HG03469 (cell line): Measurements from ENCODE around the gene NAA20.

Source experiments
- ATAC-seq: cut with Tn5 transposase; IDR thresholded peaks from one replicate; pipeline ENCODE4 v1.9.1; 2021; ENCODE audit warnings: mild to moderate bottlenecking, moderate library complexity, moderate number of reproducible peaks; ENCODE audit not compliant: unreplicated experiment

The NAA20 gene

DNA sequence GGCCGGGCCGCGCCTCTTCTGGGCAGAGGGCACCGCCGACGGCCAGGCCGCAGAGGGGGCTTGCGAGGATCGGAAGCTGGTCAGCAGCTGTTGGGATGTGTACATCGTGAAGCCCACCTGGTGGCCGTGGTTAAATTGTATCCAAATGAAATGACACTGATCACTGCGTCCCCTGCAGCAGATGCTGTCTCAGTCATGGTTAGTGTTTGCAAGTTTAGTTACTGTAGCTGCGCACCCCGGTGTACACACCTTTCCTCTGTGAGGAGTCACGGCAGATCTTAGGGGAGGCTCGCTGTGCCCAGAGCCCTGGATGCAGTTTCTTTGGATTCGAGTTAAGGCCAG, 653 bp downstream of the NAA20 start:
- no peak for ATAC-seq

DNA sequence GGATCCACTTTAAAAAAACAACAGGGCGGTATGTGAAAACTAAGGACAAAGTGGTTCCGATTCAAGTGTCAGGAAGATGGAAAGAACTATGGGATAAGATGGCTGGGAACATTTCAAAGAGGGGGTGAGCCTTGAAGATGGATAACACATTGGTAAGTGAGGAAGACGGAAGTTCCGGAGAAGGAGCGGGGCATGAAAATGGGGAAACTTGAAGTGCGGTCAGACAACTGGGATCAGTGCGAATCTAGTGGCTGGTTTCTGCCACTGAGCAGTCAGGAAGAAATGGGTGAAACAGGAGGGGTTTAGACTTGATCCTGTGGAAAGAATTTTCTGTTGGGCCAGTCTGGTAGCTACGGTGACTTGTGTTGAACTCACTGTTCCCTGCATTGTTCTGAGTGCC, 1.2 kb downstream of the NAA20 start:
- ATAC-seq, result no peak

DNA sequence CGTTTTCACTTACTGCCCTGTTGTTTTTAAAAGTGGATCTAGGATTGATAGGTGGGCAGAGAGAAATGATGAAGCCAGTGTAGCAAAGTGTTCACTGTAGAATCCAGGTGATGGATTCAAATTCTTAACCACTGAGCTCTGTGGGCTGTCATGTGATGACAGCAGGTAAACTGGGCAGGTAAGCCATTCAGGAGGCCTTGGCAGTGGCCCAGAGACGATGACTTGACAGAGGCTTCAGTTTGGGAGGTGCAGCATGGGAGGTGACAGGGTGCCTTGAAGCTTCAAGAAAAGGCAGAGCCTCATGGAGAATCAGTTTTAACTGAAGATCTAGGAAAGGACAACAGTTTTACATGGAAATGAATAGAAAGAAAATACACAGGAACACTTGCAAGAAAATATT, 2.0 kb downstream of the NAA20 start:
- ATAC-seq, result no peak

DNA sequence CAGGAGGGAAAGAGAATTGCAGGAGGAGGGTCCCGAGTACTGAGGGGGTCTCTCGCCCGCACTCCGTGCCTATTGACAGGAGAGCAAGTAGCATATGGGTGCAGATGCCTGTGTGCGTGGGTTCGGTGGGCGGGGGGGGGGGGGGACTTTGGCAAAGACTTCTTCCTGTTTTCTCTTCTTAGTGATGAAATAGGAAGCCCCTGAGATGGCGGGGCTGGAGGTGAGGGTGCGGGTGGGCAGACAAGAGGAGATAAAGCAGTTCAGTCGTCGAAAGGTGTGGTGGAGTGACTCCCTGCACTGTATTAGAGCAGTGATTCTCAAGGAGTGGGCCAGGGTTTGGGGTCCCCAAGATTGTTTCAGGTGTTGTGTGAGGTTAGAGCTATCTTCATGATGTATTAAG, 3.7 kb downstream of the NAA20 start:
- ATAC-seq, result no peak

DNA sequence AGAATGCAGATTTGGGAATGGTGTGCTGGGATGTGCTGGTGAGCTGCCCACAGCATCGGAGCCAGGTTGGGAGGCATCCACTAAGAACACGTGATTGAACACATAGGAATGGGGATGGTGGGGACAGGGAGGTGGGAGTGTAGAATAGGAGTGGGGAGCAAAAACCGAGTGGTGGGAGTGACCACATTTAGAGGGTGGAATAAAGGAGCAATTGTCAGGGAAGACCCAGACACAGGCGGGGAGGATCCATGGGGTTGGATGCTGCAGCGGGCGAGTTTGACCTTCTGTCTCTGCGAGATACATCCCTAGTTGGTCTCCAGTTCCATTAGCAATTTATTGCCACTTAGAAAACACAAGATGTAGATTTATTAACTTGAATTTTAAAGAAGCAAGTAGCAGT, 4.7 kb downstream of the NAA20 start:
- no peak for ATAC-seq

DNA sequence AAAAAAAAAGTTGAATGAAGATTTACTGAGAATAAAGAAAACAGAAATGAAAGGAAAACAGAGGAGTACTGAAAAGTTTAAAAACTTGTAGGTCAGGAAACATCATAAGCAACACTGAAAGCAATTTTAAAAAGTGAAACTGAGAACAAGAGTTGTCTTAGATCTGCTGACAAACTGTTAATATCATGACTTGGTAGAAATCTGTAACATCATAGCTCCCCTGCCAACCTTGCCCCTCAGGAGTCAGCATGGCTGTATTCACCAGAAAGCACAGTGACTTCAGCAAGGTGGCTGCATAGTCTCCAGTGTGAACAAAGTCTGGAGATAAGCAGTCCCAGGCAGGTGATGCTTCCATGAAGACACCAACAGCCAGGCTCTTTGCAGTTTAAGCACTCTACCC, 5.3 kb downstream of the NAA20 start:
- ATAC-seq, result peak; percentile 57

DNA sequence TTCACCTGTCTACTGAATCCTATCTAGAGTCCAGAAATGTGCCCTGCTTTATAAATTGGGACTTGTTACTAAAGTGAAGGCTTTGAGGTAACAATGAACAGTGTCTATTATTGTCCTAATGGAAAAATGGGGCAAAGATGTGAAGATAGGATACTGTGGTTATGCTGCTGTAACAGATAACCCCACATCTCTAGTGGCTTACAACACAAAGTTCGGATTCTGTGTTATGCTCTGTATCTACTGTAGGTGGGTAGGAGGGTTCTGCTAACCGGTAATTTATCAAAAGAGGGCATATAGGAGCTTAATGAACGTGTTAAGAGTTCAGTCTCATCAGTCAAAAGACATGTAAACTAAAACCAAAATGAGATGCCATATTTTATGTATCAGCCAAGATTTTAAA, 6.2 kb downstream of the NAA20 start:
- no peak for ATAC-seq

DNA sequence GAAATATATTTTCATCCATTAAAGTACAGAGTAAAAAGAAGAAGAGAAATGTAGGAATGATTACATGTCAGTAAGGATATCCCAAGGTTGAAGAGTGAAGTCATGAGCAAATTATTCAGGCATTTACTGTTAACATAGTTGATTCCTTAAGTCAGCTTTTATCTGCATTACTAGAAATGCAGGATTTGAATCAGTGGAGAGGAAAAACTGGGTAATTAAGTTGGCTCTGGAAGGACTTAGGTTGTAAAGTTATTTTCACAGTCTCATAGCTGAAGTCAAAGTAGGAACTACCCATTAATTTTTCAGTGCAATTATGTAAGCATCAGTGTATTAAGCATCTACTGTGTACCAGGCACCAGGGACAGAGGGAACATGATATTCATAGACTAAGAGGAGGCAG, 7.8 kb downstream of the NAA20 start:
- ATAC-seq, result no peak

DNA sequence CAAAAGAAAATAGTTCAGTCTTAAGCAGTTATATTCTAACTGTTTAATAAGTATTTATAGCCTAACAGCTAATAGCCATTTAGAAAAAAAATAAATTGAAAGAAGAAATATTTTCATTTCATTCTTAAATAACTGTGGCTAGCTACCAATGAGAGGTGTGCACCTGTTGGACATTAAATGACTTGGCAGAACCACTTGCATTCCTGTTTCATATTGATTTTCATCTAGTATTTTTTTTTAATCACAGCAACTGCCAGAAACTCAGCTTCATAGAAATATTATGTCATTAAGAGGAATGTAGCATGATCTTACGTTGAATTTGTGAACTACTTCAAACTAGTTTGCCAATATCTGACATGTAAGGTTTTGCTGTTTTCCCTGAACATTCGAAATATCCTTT, 10.1 kb downstream of the NAA20 start:
- ATAC-seq, result no peak

DNA sequence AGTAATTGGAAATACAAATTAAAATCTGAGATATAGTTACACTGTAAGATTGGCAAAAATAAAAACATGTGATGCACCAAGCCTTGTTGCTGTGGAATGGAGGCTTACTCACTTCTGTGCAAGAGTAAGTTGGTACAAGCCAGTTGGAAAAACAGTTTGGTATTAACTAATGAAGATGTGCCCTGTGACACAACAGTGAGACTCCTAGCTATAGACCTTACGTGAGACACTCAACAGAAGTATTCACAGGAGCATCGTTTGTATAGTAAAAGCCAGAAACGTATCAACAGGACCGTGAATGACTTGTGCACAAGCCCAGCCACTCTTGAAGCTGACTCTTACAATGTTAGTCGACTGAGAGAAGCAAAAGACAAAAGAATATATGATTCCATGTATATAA, 14.6 kb downstream of the NAA20 start:
- ATAC-seq, result no peak

DNA sequence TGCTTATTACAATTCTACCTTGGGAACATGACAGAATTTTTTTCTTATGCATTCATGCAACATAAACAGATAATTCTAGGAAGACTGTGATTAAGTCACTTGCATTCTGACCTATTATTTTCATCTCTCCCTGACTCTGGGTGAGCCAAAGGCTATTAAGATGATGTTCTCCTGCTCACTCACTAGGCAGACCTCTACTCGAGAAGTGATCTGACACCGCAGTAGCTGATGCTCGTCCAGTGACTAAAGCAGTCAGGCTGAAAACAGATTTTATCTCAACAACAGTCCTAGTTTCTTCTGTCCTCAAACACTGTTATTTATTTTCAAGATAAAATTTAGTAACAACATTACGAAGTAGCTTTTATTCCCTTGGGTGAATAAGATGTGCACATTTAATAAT, 17.3 kb downstream of the NAA20 start:
- ATAC-seq, result no peak

DNA sequence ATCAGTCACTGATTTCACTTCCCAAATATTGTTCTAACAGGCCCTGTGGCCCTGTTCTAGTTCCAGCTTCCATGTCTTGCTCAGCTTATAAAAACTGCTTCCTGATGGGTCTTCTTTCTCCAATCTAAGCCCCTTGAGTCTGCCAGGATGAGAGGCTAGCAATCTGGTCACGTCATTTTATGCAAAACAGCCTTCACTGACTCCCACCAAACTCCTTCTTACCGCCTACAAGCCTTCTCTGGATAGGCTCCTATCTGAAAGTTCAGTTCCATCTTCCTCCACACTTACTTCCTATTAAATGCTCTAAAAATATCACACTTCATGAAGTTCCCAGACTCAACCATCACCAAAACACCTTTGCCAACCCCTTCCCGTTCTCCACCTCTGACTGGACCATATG, 19.6 kb downstream of the NAA20 start:
- no peak for ATAC-seq

DNA sequence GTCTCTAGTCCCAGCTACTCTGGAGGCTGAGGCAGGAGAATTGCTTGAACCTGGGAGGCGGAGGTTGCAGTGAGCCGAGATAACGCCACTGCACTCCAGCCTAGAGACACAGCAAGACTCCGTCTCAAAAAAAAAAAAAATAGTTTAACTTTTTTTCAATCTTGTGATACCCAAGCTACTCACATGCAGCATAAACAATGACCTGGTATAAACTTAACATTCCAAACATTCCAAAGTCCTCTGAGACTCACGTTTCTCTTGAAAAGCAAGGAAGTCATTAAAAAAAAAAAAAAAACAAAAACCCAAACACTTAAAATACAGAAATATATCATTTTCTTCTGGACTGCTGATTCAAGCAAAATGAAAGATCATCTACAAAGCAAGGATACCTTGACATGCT, 20.8 kb downstream of the NAA20 start:
- ATAC-seq, result no peak

DNA sequence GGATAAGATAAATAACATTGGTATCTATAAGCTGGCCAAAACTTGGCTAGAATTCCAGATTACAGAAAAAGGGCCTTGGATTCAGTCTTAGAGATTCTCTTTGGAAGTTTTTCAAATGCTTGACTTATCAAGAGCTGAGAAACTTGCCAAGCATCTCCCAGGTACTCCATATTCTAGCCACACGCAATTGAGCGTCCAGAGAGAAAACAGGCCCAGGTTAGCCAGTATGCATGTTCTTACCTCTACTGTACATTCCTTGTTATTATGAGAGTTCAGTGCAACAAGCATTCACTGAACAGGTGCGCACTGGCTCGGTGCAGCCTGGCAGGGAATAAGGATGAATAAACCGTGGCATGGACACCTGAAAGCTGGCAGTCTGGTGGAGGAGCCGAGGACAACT, 21.4 kb downstream of the NAA20 start:
- no peak for ATAC-seq

DNA sequence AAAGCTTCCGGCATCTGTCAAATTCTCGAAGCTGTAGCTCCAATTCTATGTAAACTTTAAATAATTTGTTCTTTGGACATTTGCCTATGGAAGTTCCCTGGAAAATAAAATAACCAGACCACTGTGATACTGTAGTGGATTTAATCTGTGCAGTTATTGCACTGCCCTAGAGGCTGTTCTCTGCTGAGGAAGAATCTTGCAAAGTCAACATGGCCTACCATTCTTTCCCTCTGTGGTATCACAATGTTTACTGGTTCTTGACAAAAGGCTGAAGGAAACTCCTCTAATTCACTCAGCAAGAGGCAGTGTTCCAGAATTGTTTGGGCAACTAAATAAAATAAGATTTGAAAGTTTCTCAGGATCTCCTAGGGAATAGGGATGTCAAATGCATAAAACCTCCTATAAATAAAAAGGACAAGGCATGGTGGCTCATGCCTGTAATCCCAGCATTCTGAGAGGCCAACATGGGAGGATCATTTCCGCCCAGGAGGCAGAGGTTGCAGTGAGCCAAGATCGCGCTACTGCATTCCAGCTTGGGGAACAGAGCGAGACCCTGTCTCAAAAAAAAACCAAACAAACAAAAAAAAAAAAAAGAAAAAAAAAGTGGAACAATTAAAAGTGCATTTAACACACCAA, 22.7 kb downstream of the NAA20 start:
- ATAC-seq, result no peak

DNA sequence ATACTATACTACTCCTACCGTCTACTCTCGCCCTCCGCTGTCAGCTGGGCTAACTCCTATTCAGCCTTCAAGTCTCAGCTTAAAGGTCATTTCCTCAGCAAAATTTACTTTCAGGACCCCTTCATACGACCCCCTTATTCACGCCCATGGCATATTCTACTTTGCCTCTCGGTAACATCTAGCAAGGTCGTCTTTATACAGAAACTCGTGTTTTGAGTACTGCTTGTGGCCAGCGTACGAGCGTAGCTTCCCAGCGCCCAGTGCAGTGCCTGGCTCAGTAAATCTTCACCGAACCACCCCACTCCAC, 34.6 kb downstream of the NAA20 start:
- ATAC-seq, result no peak

DNA sequence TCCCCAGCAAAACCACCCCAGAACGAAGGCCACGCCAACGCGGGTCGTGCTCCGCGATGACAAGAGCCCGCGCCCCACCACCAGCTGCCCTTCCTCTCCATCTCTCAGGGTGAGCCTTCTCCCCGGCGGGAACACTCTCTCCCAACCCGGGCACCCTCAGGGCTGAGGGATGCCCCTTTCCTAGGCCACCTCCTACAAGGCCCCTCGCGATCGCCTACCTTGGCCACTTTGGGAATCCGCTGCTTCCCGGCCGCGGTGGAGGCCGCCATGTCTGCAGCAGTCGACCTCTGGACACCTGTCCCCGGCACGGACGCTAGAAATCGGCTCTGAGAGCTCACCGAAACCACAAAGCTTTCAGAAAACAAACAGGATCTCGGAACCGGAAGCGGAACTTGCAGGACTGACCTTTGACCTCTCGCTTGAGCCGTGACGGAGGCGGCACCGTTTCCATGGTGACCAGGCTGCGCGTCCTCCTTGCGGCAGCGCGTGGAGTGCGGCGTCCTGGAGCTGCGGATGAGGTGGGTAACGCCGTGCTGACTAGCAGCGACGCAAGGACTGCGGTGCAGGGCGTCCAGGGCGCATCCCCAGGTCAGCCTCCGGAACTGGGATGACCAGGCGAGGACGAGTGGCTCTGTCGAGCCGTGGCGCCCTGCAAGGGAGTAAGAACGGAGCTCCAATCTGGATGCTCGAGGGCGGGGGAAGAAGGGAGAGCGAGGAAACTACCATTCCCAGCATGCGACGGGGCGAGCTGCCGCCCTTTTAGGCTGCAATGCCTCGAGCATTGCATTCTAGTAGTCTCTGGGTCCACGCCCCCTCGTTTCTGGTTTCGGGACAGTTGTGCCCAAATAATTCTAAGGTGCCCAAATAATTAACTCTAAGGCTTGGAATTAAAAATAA, 35.2 kb downstream of the NAA20 start, which contains the start of the genes CFAP61 and CRNKL1:
Gene CFAP61, plus strand, starts transcription at position 459 of the 897 bp plus-strand sequence. CDS start 4,122 bp downstream, outside the sequence.
Gene CRNKL1, minus strand, starts transcription at position 393 of the 897 bp plus-strand sequence. Its CDS starts 124 bp downstream, at position 269.
- peak; percentile 90 for ATAC-seq

DNA sequence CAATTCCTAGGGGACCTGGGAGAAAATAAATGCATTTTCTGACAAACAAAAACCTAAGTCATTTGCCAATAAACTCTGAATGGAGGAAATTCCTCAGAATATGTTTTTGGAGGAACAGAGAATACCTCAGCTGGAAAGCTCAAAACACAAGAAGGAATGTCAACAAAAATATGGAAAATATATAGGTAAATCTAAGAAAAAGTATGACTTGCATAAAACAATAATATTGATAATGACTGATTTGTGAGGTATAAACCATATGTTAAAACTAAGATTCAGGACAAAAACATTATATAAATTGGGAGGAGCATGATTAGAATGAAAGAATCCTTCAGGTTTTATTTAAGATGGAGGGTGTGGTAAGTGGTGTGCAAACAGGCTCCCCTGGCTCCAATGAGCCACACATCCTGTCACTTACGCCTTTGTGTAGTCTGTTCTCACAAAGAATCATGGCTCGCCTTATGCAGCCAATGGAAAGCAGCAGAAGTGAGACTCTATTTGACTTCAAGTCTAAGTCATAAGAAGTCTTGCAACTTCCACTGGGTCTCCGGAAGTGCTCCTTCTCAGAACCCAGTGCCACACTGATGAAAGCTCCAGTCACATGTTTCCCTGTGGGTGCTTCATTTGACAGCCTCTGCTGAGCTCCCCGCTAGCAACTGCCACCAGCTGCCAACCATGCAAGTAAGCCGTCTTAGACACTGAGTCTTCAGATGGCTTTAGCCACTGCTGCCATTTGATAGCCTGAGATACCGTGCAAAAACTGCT, 43.3 kb downstream of the NAA20 start:
- no peak for ATAC-seq

DNA sequence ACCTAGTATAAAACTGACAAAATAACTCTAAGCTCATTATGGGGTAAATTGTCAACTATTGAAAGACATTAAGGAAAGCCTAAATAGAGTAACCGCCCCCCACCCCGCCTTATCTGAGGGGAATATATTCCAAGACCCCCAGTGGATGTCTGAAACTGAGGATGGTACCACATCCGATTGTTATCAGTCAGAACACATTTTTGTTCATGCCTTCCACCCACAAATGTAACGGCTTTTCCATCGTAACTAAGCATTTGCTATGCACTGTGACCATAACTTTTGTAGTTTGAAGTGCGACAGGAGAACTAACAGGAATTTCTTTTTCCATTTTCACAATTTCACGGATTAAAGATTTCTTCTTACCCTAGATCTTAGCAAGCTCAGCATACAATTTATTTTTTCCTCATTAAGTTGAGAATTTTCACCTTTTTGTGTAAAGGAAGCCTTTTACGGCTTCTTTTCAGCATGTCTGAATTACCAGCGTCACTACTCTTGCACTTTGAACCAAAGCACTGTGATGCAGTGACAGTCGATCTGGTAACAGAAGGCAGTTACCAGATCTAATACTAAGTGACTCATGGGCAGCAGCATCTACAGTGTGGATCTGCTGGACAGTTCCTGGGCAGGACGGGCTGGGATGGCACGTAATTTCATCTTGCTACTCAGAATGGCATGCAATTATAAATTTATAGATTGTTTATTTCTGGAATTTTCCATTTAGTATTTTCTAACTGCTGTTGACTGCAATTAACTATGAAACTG, 47.0 kb downstream of the NAA20 start:
- no peak for ATAC-seq

DNA sequence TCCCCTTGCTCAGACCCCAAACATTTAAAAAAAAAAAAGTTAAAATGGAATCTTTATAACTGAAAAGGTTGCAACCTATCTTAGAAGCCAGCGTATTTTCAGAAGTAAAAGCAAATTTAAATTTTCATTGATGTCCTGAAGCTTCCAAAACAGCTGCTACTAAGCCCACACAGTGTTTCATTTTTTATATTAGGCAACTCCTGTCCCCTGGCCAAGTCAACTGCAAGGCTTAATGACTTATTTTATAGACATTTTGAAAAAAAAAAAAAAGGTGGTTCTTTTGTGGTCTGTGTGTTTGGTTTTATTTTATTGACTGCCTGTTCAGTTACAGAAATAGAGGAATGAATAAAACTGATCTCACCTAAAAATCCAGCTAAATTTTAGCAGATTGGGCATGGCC, 48.2 kb downstream of the NAA20 start:
- no peak for ATAC-seq
